Astrocyte of the hippocampus (primary cell): ENCODE results near the gene TEX19.

Experiments used
- DNase-seq: peaks from one replicate; pipeline ENCODE4 v3.0.0; 2011; ENCODE audit warnings: low read depth, low spot score

Gene TEX19

GRCh38 chr17:82389379-82389778 lies 30.3 kb downstream of the TEX19 start:
- no peak for DNase-seq

DNA sequence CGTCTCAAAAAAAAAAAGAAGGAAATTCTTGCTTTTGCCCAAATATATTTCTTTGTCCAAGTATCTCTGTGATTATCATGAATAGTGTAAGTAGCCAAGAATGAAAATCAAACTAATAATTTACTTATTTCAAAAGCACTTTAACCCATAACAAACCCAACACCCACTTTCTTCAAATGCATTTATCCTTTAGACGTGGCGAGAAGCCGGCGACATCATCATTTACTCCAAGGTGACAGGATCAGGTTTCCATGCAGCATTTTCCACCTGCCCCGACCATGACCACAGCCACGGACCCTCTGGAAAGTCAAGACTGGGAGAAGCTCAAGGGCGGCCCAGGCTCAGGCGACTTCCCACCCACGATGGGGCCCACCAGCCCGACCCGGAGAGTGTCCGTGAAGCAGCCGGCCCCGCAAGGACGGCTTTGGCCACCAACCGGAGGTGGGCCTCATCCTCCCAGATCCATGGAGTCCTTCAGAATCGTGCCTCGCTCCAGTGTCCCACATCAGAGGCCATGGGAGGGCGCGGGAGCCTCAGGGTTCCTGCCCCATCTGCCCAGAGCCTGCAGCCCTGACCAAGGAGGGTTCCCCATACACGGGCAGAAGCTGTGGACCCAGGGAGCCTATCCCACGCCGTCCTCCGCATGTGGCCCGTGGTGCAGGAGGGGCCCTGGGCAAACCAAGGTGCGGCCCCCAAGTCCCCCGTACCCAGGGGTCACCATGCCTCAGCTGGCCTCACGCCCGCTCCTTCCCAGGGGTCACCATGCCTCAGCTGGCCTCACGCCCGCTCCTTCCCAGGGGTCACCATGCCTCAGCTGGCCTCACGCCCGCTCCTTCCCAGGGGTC lies 31.2 kb downstream of the TEX19 start:
- DNase-seq: no peak

- no peak for DNase-seq
Measured at GRCh38 chr17:82390860-82391435, 31.9 kb downstream of the TEX19 start.

DNA sequence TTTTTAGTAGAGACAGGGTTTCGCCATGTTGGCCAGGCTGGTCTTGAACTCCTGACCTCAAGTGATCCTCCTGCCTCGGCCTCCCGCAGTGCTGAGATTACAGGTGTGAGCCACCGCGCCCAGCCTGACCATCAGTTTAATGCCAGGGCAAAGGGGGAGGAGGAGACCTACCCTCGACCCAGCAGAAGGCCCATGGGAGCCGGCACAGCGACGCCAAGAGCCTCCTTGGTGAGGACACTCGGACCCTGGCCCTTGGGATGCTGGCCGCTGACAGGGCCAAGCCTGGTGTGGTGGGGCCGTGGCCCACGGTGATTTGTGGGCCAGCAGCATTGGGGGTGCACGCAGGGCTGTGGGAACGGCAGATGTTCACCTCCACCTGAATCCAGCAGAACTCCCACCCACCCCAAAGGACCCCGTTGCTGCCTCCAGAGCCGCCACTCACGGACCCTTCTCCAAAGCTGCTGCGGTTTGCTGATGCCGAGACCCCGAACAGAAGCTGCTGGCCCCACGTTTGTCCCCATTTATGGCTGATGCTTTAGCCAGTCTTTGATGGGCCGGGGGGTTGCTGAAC lies 32.5 kb downstream of the TEX19 start:
- no peak for DNase-seq

- no peak for DNase-seq
Measured at GRCh38 chr17:82392209-82392920, 33.3 kb downstream of the TEX19 start.

DNA sequence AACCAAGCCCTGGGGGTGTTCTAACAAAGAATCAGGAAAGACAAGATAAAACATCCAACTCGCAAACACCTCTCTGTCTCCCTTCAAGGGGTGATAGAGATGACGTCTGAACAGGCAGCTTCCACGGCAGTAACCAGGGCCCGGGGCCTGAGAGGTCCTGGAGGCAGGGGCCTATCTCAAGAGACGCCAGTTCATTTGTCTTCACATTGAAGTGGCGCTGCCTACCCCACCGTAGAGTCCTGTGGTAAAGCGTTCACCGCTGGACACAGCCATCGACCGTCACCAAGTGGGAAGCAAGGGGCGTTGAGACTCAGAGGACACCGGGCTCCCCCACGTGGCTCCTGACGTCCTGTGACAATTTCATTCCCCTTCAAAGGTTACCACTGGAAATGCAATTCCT lies 33.9 kb downstream of the TEX19 start:
- no peak for DNase-seq

DNA sequence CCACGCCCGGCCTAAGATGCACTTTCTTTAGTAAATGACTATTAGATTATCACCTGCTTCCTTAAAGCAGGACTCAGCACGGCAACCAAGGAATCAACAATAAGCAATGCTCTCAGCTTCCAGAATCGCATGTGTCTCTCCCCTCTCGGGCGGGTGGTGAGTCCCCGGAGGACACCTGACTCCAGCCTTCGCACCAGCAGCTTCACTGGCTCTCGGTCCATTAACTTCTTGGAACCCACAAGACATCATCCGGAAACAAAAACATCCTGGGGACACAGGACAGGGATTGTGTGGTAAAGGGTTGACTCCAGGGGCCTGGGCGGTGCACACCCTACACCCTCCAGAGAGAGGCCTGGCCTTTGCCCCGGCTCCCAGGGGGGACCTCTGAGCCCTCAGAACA lies 35.2 kb downstream of the TEX19 start:
- no peak for DNase-seq

DNA sequence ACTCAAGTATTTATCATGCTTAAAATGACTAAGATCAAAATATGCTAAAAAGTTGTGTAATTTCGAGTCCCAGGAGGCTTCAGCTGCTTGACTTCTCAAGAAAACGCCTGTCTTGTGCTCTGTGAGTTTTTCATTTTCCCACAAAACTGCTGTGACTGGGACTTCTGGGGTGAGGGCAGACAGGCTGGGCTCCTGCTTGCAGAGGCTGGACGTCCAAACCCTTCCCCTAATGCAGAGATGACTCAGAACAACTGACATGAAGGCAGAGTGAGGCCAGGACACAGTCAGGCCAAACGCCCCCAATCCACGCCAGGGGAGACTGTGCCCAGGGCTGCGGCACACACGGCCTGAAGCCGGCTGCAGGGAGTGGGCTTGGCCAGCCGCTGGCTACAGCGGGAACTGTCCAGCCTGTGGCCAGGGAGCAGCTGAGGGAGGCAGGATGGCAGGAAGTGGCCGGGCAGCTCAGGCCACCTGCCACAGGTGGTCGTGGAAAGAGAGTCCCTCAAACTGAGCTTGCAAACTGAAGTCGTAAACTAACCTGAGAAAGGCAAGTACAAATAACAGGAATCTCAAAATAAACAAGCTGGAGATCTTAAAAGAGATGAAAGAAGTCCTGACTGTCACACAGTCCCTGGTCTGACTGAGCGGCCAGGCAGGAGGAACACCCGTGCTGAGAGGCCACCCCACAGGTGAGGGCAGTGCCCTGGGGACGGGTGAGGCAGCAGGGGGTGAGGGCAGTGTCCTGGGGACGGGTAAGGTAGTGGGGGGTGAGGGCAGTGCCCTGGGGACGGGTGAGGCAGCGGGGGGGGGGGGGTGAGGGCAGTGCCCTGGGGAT lies 37.8 kb downstream of the TEX19 start:
- peak; percentile 34 for DNase-seq

DNA sequence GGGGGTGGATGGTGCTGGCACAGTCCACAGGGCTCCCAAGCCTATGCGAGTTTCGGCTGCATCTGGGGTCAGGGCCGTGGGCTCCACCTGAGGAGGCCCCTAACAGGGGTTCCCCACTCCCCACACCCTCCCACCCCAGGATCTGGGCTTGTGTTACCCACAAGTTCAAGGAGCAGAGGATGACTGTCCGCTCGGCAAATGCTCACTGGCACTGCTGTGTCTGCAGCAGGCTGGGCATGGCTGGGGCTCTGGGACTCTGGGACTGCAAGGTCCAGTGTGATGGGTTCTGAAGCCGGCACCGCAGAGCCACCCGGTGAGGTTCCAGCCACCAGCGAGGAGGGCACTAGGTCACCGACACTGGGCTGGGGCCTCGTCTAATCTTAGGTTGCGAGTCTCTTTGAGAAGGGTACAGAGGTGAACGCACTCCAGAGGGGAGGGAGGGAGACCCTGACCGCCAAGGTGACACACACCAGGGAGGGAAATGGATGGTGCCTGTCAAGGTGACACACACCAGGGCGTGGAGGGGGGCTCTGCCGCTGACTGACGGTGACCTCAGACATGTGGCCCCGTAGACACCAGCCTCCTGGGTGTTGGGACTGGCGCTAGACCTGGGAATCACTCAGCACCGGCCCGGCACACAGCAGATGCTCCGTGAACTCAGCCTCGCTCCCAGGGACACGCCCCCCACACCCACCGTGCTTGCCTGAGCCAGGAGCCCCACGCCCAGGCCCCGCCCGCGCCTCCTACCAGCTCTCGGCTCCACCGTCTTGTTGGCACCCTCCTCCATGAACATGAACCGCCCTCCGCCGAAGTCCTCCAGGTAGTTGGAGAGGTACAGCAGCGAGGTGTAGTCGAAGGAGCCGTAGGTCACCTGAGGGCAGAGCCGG lies 38.6 kb downstream of the TEX19 start:
- DNase-seq: no peak

DNA sequence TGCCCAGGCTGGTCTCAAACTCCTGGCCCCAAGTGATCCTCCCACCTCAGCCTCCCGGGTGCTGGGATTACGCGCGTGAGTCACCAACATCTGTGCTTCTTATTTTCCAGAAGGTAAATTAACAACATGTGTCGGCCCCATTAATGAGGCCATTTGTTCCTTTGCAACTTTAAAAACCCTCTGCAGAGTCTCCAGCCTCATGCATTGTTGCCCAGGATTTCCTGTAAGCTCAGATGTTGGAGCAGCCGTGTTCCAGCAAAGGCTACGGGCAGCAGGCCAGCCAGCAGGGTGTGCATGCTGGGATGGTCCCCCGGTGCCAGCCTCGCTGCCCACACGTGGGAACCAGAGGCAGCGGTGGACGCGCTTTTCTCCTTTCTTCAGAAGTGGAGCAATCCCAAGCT lies 40.0 kb downstream of the TEX19 start:
- peak; percentile 69 for DNase-seq

DNA sequence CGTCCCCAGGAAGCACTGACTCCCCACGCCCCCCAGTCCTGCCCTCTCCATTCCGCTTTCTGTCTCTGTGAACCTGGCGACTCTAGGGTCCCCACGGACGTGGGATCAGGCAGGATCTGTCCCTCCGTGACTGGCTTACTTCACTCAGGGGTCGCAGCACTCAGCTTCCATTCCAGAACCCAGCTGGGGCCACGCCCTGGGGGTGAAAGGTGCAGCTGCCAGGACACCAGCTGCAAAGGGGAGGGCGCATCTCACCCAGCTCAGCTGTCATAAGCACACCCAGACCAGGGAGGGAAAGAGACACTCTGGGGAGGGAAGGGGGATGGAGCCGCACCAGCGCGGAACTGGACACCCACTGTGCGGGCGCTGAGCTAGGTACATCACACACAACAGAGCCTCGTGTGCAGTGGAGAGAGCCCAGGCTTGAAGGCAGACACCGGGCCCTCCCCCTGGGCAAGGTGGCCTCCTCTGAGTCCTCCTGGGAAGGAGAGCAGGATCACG lies 40.6 kb downstream of the TEX19 start:
- DNase-seq: no peak

GRCh38 chr17:82400206-82400605 lies 41.2 kb downstream of the TEX19 start:
- no peak for DNase-seq

DNA sequence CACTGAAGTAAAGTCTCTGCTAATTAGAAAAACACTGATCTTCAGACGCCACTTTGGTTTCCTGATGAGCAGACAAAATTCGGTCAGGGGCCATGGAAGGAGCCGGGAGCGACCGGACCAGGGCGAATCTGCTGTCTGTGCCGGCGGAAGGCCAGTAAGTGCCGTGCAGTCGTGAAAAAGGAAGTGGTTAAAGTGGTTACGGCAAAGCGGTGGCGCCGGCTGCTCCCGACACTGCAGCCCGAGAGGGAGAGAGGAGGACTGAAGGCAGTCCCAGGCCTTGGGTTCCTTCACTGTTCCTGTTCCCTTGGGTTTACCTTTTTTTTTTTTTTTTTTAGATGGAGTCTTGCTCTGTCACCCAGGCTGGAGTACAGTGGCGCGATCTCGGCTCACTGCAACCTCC lies 41.8 kb downstream of the TEX19 start:
- no peak for DNase-seq

DNA sequence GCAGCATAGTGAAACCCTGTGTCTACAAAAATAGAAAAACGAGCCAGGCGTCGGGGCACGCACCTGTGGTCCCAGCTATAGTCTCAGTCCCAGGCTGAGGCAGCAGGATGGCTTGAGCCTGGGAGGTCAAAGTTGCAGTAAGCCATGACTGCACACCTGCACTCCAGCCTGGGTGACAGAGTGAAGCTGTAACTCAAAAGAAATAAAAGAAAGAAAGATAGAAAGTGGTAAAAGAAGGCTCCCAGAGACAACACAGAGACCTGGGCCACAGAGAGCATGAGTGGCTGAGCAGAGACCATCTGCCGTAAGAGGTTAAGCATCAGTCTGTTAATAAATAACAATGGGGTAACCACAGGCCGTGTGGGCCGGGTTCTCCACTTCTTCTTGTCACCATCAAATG lies 43.8 kb downstream of the TEX19 start:
- no peak for DNase-seq

DNA sequence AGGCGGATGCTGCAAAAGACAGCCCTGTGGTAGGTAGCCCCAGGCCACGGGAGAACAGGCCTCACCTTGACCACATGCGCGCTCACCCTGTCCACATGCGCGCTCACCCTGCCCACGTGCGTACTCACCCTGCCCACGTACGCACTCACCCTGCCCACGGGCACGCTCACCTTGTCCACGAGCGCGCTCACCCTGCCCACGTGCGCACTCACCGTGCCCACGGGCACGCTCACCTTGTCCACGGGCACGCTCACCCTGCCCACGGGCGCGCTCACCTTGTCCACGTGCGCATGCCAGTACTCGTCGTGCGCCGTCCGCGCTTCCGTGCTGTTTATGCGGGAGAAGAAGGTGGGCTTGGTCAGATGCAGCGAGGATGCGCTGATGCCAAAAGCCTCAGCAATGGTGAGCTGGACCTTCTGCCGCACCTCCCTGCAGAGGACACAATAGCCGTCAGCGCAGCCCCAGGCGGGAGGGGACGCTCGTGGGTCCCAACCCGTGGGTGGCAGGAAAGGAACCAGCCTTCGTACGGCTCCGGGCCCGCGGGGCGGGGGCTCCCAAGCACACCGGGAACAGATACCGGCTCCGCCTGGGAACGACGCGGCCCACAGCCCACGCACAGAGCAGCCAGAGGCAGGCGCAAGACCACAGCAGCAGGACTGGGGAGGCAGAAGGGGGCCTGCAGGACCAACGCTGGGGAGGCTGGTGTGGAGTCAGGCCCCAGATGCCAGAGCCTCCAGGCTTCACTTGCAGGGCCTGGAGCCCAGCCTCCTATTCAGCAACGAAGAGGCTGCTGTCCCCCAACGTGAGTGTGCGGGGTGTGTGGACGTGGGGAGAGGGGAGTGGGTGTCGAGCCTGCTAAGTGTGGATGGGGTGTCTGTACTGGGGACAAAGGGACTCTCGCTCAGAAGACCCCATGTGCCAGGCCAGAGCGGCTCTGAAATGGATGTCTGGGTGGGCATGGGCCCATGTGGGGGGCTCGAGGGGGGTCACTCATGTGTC lies 44.9 kb downstream of the TEX19 start:
- DNase-seq: no peak

DNA sequence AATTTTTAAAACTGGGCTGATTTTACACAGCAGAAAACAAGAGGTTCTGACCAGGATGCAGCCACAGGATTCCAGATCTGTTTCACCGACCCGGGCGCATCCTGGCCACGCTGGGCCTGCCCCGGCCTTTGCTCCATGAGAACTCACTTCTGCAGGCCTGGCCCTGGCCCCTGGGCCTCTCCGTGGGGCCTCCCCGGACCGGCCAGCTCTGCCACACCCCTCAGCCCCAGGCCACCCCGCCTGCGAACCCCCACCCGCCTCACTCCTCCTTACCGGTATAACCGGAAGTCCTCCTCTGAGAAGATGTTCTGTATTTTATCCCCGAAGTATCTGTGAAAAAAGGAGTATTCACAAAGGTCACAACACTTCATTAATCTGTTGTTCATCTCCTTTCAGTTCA lies 46.0 kb downstream of the TEX19 start:
- DNase-seq: no peak

- no peak for DNase-seq
Measured at GRCh38 chr17:82406131-82406671, 47.2 kb downstream of the TEX19 start.

DNA sequence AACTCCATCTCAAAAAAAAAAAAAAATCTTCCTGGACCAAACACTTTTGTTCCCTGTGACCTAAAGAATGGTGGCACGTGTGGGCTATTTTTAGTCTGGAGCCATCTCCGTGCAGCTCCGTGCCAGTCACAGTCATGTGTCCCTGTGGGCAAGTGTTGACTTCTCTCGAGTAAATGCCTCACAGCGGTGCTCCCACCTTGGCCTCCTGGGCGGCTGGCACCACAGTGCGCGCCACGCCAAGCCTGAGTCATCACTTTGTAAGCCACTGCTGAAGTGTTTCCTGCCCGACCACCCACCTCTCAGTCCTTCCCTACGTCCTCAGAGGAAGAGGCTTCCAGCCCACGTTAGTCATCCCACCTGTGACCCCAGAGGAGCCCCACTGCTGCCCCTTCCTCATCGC lies 48.2 kb downstream of the TEX19 start:
- DNase-seq: peak; percentile 82
